Measurements from ENCODE around the gene IQGAP2.
"Not testable (repeated sequence)": the region's sequence is repeated elsewhere in the genome, so short reads cannot be mapped to it uniquely, and the experiment has no call there.

IQGAP2 gene

DNA sequence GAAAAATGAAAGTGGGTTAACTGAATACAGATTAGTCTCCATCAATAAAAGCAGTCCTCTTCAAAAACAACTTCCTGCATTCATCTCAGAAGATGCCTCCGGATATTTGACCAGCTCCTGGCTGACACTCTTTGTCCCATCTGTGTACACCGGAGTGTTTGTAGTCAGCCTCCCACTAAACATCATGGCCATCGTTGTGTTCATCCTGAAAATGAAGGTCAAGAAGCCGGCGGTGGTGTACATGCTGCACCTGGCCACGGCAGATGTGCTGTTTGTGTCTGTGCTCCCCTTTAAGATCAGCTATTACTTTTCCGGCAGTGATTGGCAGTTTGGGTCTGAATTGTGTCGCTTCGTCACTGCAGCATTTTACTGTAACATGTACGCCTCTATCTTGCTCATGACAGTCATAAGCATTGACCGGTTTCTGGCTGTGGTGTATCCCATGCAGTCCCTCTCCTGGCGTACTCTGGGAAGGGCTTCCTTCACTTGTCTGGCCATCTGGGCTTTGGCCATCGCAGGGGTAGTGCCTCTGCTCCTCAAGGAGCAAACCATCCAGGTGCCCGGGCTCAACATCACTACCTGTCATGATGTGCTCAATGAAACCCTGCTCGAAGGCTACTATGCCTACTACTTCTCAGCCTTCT is 329.4 kb downstream of the IQGAP2 start:
- H3K4me1 Mint-ChIP-seq, result peaks cover 5% of the 10 kb centered on the region
- H3K27ac Mint-ChIP-seq, result no peak overlapping the region
- peaks cover 10% of the 10 kb centered on the region for H3K36me3 Mint-ChIP-seq
- H3K4me3 Mint-ChIP-seq, result no peak overlapping the region
- peaks cover 3% of the 10 kb centered on the region for H3K27me3 Mint-ChIP-seq
- peaks cover 21% of the 10 kb centered on the region for H3K9me3 Mint-ChIP-seq

DNA sequence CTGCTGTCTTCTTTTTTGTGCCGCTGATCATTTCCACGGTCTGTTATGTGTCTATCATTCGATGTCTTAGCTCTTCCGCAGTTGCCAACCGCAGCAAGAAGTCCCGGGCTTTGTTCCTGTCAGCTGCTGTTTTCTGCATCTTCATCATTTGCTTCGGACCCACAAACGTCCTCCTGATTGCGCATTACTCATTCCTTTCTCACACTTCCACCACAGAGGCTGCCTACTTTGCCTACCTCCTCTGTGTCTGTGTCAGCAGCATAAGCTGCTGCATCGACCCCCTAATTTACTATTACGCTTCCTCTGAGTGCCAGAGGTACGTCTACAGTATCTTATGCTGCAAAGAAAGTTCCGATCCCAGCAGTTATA is 329.9 kb downstream of the IQGAP2 start:
- Mint-ChIP-seq H3K27me3 (peaks cover 3% of the 10 kb centered on the region), H3K36me3 (peaks cover 10% of the 10 kb centered on the region), H3K9me3 (peaks cover 21% of the 10 kb centered on the region), H3K27ac (no peak overlapping the region), H3K4me1 (peaks cover 5% of the 10 kb centered on the region), H3K4me3 (no peak overlapping the region)

GRCh38 chr5:76735762-76736545 is 332.9 kb downstream of the IQGAP2 start:
- Mint-ChIP-seq H3K4me3 (no peak overlapping the region), H3K36me3 (no peaks in the 10 kb centered on the region), H3K4me1 (peaks cover 23% of the 10 kb centered on the region), H3K27ac (no peak overlapping the region), H3K27me3 (peaks cover 3% of the 10 kb centered on the region), H3K9me3 (no peaks in the 10 kb centered on the region)

- H3K36me3 Mint-ChIP-seq, result no peaks in the 10 kb centered on the region
- peak overlapping the region; percentile 13 for H3K4me3 Mint-ChIP-seq
- H3K4me1 Mint-ChIP-seq, result peaks cover 23% of the 10 kb centered on the region
- H3K27ac Mint-ChIP-seq, result peak overlapping the region; percentile 41
- H3K9me3 Mint-ChIP-seq, result no peaks in the 10 kb centered on the region
- peaks cover 3% of the 10 kb centered on the region for H3K27me3 Mint-ChIP-seq
These were observed 333.8 kb downstream of the IQGAP2 start for GRCh38 chr5:76736679-76737556.

- H3K27ac Mint-ChIP-seq, result no peak overlapping the region
- H3K27me3 Mint-ChIP-seq, result peaks cover 3% of the 10 kb centered on the region
- H3K4me3 Mint-ChIP-seq, result no peak overlapping the region
- H3K4me1 Mint-ChIP-seq, result peaks cover 23% of the 10 kb centered on the region
- no peaks in the 10 kb centered on the region for H3K36me3 Mint-ChIP-seq
- H3K9me3 Mint-ChIP-seq, result no peaks in the 10 kb centered on the region
These were observed 334.8 kb downstream of the IQGAP2 start for GRCh38 chr5:76737846-76738245.

DNA sequence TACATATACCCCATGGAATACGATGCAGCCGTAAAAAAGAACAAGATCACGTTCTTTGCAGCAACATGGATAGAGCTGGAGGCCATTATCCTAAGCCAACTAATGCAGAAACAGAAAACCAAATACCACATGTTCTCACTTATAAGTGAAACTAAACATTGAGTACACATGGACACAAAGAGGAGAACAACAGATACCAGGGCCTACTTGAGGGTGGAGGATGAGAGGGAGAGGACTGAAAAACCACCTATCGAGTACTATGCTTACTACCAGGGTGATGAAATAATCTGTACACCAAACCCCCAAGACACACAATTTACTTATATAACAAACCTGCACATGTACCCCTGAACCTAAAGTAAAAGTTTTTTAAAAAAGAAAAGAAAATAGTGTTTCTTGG is 338.4 kb downstream of the IQGAP2 start:
- H3K27ac Mint-ChIP-seq, H3K27me3 Mint-ChIP-seq, H3K9me3 Mint-ChIP-seq, H3K36me3 Mint-ChIP-seq, H3K4me3 Mint-ChIP-seq: not testable (repeated sequence)
- peaks cover 23% of the 10 kb centered on the region for H3K4me1 Mint-ChIP-seq

GRCh38 chr5:76742583-76742982 is 339.5 kb downstream of the IQGAP2 start:
- Mint-ChIP-seq H3K36me3 (no peaks in the 10 kb centered on the region), H3K9me3 (no peaks in the 10 kb centered on the region), H3K4me3 (no peak overlapping the region), H3K4me1 (peaks cover 18% of the 10 kb centered on the region), H3K27me3 (no peaks in the 10 kb centered on the region), H3K27ac (no peak overlapping the region)

- H3K36me3 Mint-ChIP-seq, result no peaks in the 10 kb centered on the region
- H3K27me3 Mint-ChIP-seq, result peaks cover 1% of the 10 kb centered on the region
- peaks cover 1% of the 10 kb centered on the region for H3K4me1 Mint-ChIP-seq
- H3K9me3 Mint-ChIP-seq, result no peaks in the 10 kb centered on the region
- no peak overlapping the region for H3K27ac Mint-ChIP-seq
- no peak overlapping the region for H3K4me3 Mint-ChIP-seq
These were observed 341.5 kb downstream of the IQGAP2 start for GRCh38 chr5:76744632-76745031.

DNA sequence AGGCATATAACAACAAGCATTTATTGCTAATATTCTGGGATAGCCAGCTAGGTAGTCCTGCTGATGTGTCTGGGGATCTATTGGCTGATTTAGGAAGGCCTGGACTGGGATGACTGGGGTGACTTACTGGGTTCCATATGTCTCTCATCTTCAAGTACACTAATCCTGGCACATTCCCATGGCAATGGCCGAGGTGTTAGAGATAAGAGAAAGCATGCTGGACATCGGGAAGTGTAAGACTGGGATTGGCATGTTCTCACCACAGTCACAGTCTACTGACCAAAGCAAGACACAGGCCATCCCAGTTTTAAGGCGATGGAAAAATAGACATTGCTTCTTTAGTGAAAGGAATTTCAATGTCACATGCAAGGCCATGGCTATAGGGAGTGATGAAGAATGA is 342.6 kb downstream of the IQGAP2 start:
- no peak overlapping the region for H3K27ac Mint-ChIP-seq
- peaks cover 4% of the 10 kb centered on the region for H3K27me3 Mint-ChIP-seq
- H3K4me1 Mint-ChIP-seq, result no peaks in the 10 kb centered on the region
- no peaks in the 10 kb centered on the region for H3K9me3 Mint-ChIP-seq
- no peaks in the 10 kb centered on the region for H3K36me3 Mint-ChIP-seq
- no peak overlapping the region for H3K4me3 Mint-ChIP-seq

DNA sequence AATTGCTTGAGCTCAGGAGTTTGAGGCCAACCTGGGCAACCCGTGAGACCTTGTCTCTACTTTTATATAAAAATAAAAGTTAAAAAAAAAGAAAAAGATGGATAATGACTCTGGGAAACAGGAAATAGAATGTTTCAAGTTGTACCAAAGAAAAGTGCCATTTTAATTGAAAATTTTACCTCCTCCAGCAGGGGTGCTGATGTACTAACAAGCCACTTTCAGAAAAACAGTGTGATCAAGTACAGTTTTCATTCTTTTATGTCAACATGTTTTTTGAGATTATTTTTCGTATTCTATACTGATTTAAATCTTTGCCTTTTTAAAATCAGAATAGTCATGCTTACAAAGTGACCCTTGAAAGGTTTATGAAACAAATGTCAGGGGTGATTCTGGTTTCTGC is 343.6 kb downstream of the IQGAP2 start:
- no peaks in the 10 kb centered on the region for H3K4me1 Mint-ChIP-seq
- H3K9me3 Mint-ChIP-seq, result no peaks in the 10 kb centered on the region
- H3K4me3 Mint-ChIP-seq, result no peak overlapping the region
- peaks cover 5% of the 10 kb centered on the region for H3K27me3 Mint-ChIP-seq
- H3K36me3 Mint-ChIP-seq, result no peaks in the 10 kb centered on the region
- H3K27ac Mint-ChIP-seq, result no peak overlapping the region

DNA sequence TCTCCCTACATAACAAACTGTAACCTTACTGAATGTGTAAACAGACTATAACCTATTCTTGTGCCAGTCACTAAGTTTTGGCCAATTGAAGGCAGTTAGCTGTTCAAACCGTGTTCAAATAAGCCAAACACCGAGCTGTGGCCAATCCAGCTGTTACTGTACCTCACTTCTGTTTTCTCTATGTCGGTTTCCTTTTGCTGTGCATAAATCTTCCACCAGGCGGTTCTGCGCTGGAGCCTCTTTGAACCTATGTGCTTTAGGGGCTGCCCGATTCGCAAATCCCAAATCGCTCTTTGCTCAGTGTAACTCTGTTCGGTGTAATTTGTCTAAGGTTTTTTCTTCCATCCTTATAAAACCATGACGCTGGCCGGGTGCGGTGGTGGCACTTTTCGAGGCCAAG is 344.6 kb downstream of the IQGAP2 start:
- Mint-ChIP-seq H3K27ac (peak overlapping the region; percentile 30), H3K27me3 (peaks cover 5% of the 10 kb centered on the region), H3K4me3 (no peak overlapping the region), H3K36me3 (no peaks in the 10 kb centered on the region), H3K9me3 (no peaks in the 10 kb centered on the region), H3K4me1 (no peaks in the 10 kb centered on the region)

GRCh38 chr5:76751291-76751690 is 348.2 kb downstream of the IQGAP2 start:
- Mint-ChIP-seq H3K9me3 (no peaks in the 10 kb centered on the region), H3K36me3 (no peaks in the 10 kb centered on the region), H3K4me1 (no peaks in the 10 kb centered on the region)

GRCh38 chr5:76754668-76755078 is 351.6 kb downstream of the IQGAP2 start:
- H3K9me3 Mint-ChIP-seq, result no peaks in the 10 kb centered on the region
- H3K4me3 Mint-ChIP-seq, result no peak overlapping the region
- H3K36me3 Mint-ChIP-seq, result no peaks in the 10 kb centered on the region
- no peak overlapping the region for H3K27ac Mint-ChIP-seq
- no peaks in the 10 kb centered on the region for H3K4me1 Mint-ChIP-seq
- H3K27me3 Mint-ChIP-seq, result peaks cover 4% of the 10 kb centered on the region

More at GRCh38 chr5:76751291-76751690, 348.2 kb downstream of the IQGAP2 start:
- H3K27ac Mint-ChIP-seq, result no peak overlapping the region
- H3K27me3 Mint-ChIP-seq, result peaks cover 5% of the 10 kb centered on the region
- no peak overlapping the region for H3K4me3 Mint-ChIP-seq

GRCh38 chr5:76755779-76756637 is 352.9 kb downstream of the IQGAP2 start:
- no peaks in the 10 kb centered on the region for H3K4me1 Mint-ChIP-seq
- H3K27ac Mint-ChIP-seq, result no peak overlapping the region
- no peak overlapping the region for H3K4me3 Mint-ChIP-seq
- H3K9me3 Mint-ChIP-seq, result no peaks in the 10 kb centered on the region
- no peaks in the 10 kb centered on the region for H3K36me3 Mint-ChIP-seq
- H3K27me3 Mint-ChIP-seq, result no peaks in the 10 kb centered on the region

GRCh38 chr5:76757049-76757448 is 354.0 kb downstream of the IQGAP2 start:
- no peak overlapping the region for H3K27ac Mint-ChIP-seq
- H3K4me3 Mint-ChIP-seq, result no peak overlapping the region
- H3K27me3 Mint-ChIP-seq, result no peaks in the 10 kb centered on the region
- no peaks in the 10 kb centered on the region for H3K36me3 Mint-ChIP-seq
- H3K4me1 Mint-ChIP-seq, result no peaks in the 10 kb centered on the region
- H3K9me3 Mint-ChIP-seq, result no peaks in the 10 kb centered on the region
